COLO829 (cell line): Measurements from ENCODE around the gene PTGES3L.
A peak's percentile ranks its signal among the peaks of the same experiment; 100 is the strongest.
"Not testable (repeated sequence)": the region's sequence is repeated elsewhere in the genome, so short reads cannot be mapped to it uniquely, and the experiment has no call there.

Experiments used
- DNase-seq: peaks from one replicate; pipeline ENCODE4 v3.0.0; 2012; ENCODE audit warnings: low spot score

PTGES3L gene

GRCh38 chr17:42980274-42980765 is 440 bp upstream of the PTGES3L start, which contains the start of gene RUNDC1:
Gene RUNDC1, plus strand, starts transcription at chr17:42980565. Its CDS starts 12 bp downstream, at chr17:42980577.
- DNase-seq, result peak; percentile 95

GRCh38 chr17:42975701-42976100 is 4.2 kb downstream of the PTGES3L start:
- not testable (repeated sequence) for DNase-seq

- DNase-seq, result no peak
Measured at GRCh38 chr17:42975265-42975664, 4.6 kb downstream of the PTGES3L start.

GRCh38 chr17:42973323-42973722 is 6.6 kb downstream of the PTGES3L start:
- not testable (repeated sequence) for DNase-seq

GRCh38 chr17:42971589-42971988 is 8.3 kb downstream of the PTGES3L start:
- no peak for DNase-seq

GRCh38 chr17:42969001-42969581 is 10.8 kb downstream of the PTGES3L start:
- DNase-seq, result no peak

- no peak for DNase-seq
Measured at GRCh38 chr17:42967925-42968324, 12.0 kb downstream of the PTGES3L start.

- DNase-seq, result peak; percentile 84
Measured at GRCh38 chr17:42964161-42964932, 15.5 kb downstream of the PTGES3L start, which contains the start of gene AARSD1. Gene AARSD1, minus strand, starts transcription at chr17:42964454. Its CDS starts 14 bp downstream, at chr17:42964440.

- no peak for DNase-seq
Measured at GRCh38 chr17:42953669-42954068, 26.2 kb downstream of the PTGES3L start.

GRCh38 chr17:42950044-42950783 is 29.7 kb downstream of the PTGES3L start:
- no peak for DNase-seq

- DNase-seq, result no peak
Measured at GRCh38 chr17:42946812-42947211, 33.1 kb downstream of the PTGES3L start.

GRCh38 chr17:42944211-42944610 is 35.7 kb downstream of the PTGES3L start:
- DNase-seq, result no peak

- peak; percentile 69 for DNase-seq
Measured at GRCh38 chr17:42937712-42938596, 41.9 kb downstream of the PTGES3L start.

GRCh38 chr17:42929497-42929844 is 50.4 kb downstream of the PTGES3L start:
- no peak for DNase-seq

GRCh38 chr17:42928714-42929496 is 51.0 kb downstream of the PTGES3L start:
- DNase-seq, result peak; percentile 57

GRCh38 chr17:42924891-42925290 is 55.0 kb downstream of the PTGES3L start:
- DNase-seq, result no peak

GRCh38 chr17:42923472-42923871 is 56.4 kb downstream of the PTGES3L start:
- DNase-seq, result not testable (repeated sequence)

GRCh38 chr17:42922294-42922693 is 57.6 kb downstream of the PTGES3L start:
- DNase-seq, result no peak

- no peak for DNase-seq
Measured at GRCh38 chr17:42920922-42921321, 59.0 kb downstream of the PTGES3L start.

GRCh38 chr17:42920106-42920900 is 59.6 kb downstream of the PTGES3L start:
- DNase-seq, result no peak
